GM23338 (cell line): ENCODE measurements around the gene TMEM273.

Experiments used
- CTCF ChIP-seq, 2 experiments: fragments of 200-600 bp in 1 of 2; sonication (generic) in 1 of 2; conservative IDR thresholded peaks; 2 replicates each; pipeline versions ENCODE4 v1.5.1 to v1.6.1; 2016 to 2017; ENCODE audit warnings: antibody characterized with exemption in 2 of 2, low read depth in 2 of 2, mild to moderate bottlenecking in 2 of 2, moderate library complexity in 1 of 2
- EZH2 ChIP-seq: fragments of 200-600 bp; sonication (generic); IDR thresholded peaks from one replicate; pipeline ENCODE4 v1.8.0; 2017; ENCODE audit warnings: antibody characterized with exemption, mild to moderate bottlenecking, low read depth; ENCODE audit not compliant: unreplicated experiment
- EZH2phosphoT487 ChIP-seq: fragments of 200-600 bp; sonication (generic); IDR thresholded peaks from one replicate; pipeline ENCODE4 v1.8.1; 2018; ENCODE audit warnings: antibody characterized with exemption; ENCODE audit not compliant: unreplicated experiment
- JUNB ChIP-seq: IDR thresholded peaks from one replicate; pipeline ENCODE4 v1.6.1; 2016; ENCODE audit warnings: antibody characterized with exemption; ENCODE audit not compliant: unreplicated experiment
- POLR2AphosphoS5 ChIP-seq: IDR thresholded peaks from 2 replicates; pipeline ENCODE4 v1.6.1; 2016; ENCODE audit warnings: antibody characterized with exemption, low read depth
- ZNF462 ChIP-seq: fragments of 250-450 bp; sonication (Bioruptor Pico); IDR thresholded peaks from 2 replicates; pipeline ENCODE4 v1.5.0; 2020; ENCODE audit warnings: mild to moderate bottlenecking, moderate library complexity

DNA sequence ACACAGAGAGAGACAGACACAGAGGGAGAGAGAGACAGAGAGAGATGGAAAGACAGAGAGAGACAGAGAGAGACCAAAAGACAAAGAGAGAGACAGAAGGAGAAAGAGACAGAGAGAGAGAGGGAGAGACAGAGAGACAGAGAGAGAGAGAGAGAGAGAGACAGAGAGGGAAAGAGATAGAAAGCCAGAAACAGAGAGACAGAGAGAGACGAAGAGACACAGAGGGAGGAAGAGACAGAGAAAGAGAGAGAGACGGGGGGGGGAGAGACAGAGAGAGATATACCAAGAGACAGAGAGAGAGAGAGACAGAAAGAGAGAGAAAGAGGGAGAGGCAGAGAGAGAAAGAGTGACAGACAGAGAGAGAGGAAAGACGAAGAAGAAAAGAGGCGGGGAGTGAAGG is 83.1 kb downstream of the TMEM273 start:
- TF ChIP-seq POLR2AphosphoS5 (no peak), CTCF (conservative IDR thresholded peaks at IDR 0.05; ENCODE audit: low read depth in 2 of 2) (no peak), EZH2phosphoT487 (no peak), EZH2 (no peak), JUNB (no peak), ZNF462 (CRISPR knock-in tag) (no peak)
